Measurements from ENCODE around the gene PEX16. TPM values are rescaled to one million over a fixed set of nuclear protein-coding genes. Genes with fewer than 3 reads are reported as not detected.

PEX16 gene
- polyA plus RNA-seq, 1 donor from 2014 or later: 61.1 TPM

- no peaks in the 10 kb centered on the region for H3K27me3 ChIP-seq (ENCODE audit: insufficient read depth, low read depth, low read length)
- no peaks in the 10 kb centered on the region for H3K36me3 ChIP-seq (ENCODE audit: insufficient read depth, low read length)
- H3K9me3 ChIP-seq (ENCODE audit: low read length): no peaks in the 10 kb centered on the region
- H3F3A ChIP-seq (ENCODE audit: insufficient read depth, low read length, poor library complexity, severe bottlenecking): no peaks in the 10 kb centered on the region
- no peak overlapping the region for H2AFZ ChIP-seq (ENCODE audit: low read depth, low read length)
- no peak overlapping the region for H3K27ac ChIP-seq (ENCODE audit: low read length)
- no peaks in the 10 kb centered on the region for H4K20me1 ChIP-seq (ENCODE audit: insufficient read depth)
- TF ChIP-seq EP300 (conservative IDR thresholded peaks at IDR 0.05; ENCODE audit: poor library complexity, severe bottlenecking) (no peak), CTCF (IDR thresholded peaks at IDR 0.05; ENCODE audit: poor library complexity, severe bottlenecking) (no peak), SMC3 (conservative IDR thresholded peaks at IDR 0.05; ENCODE audit: poor library complexity) (no peak)
- no peak overlapping the region for H3K4me3 ChIP-seq (ENCODE audit: low read length)
- no peak overlapping the region for H3K4me2 ChIP-seq (ENCODE audit: low read length)
- no peaks in the 10 kb centered on the region for H3K9me2 ChIP-seq (ENCODE audit: insufficient read depth, low read length)
- H3K79me2 ChIP-seq (replicated peaks; ENCODE audit: insufficient read depth, low read length): peaks cover 8% of the 10 kb centered on the region
- H3K9ac ChIP-seq (ENCODE audit: low read length): no peak overlapping the region
Measured at GRCh38 chr11:45894555-45895247, 23.0 kb downstream of the PEX16 start.

GRCh38 chr11:45892856-45893255 lies 24.8 kb downstream of the PEX16 start:
- Histone ChIP-seq H3K9ac (ENCODE audit: low read length) (no peak overlapping the region), H3K27ac (ENCODE audit: low read length) (no peak overlapping the region), H3F3A (ENCODE audit: insufficient read depth, low read length, poor library complexity, severe bottlenecking) (no peaks in the 10 kb centered on the region), H3K36me3 (ENCODE audit: insufficient read depth, low read length) (no peaks in the 10 kb centered on the region), H3K9me2 (ENCODE audit: insufficient read depth, low read length) (no peaks in the 10 kb centered on the region), H3K79me2 (replicated peaks; ENCODE audit: insufficient read depth, low read length) (peaks cover 15% of the 10 kb centered on the region), H3K27me3 (ENCODE audit: insufficient read depth, low read depth, low read length) (no peaks in the 10 kb centered on the region), H3K4me2 (ENCODE audit: low read length) (no peak overlapping the region), H2AFZ (ENCODE audit: low read depth, low read length) (no peak overlapping the region), H4K20me1 (ENCODE audit: insufficient read depth) (no peaks in the 10 kb centered on the region), H3K9me3 (ENCODE audit: low read length) (no peaks in the 10 kb centered on the region), H3K4me3 (ENCODE audit: low read length) (no peak overlapping the region)
- TF ChIP-seq REST (IDR thresholded peaks at IDR 0.05; ENCODE audit: borderline replicate concordance): no peak
- no peak for TF ChIP-seq MXI1 (conservative IDR thresholded peaks at IDR 0.05; ENCODE audit: poor library complexity, severe bottlenecking)
- TF ChIP-seq EZH2 (IDR thresholded peaks at IDR 0.05; ENCODE audit: borderline replicate concordance, insufficient read depth, low read length, poor library complexity, severe bottlenecking): no peak
- no peak for TF ChIP-seq TAF1 (IDR thresholded peaks at IDR 0.05; ENCODE audit: low read depth)
- TF ChIP-seq EP300 (conservative IDR thresholded peaks at IDR 0.05; ENCODE audit: poor library complexity, severe bottlenecking): no peak
- no peak for TF ChIP-seq SMC3 (conservative IDR thresholded peaks at IDR 0.05; ENCODE audit: poor library complexity)
- no peak for TF ChIP-seq CTCF (IDR thresholded peaks at IDR 0.05; ENCODE audit: poor library complexity, severe bottlenecking)
- no peak for TF ChIP-seq RAD21 (conservative IDR thresholded peaks at IDR 0.05)
- no peak for TF ChIP-seq POLR2AphosphoS5 (IDR thresholded peaks at IDR 0.05)
